ENCODE measurements around the gene PLCH1.

The PLCH1 gene

GRCh38 chr3:155457591-155457990 is 287.3 kb downstream of the PLCH1 start:
- Histone ChIP-seq H3K4me3 (ENCODE audit: low read depth, low read length, poor library complexity, severe bottlenecking) (no peak overlapping the region), H3K36me3 (ENCODE audit: insufficient read depth, low read length) (no peaks in the 10 kb centered on the region), H3K9me3 (ENCODE audit: low read length) (no peaks in the 10 kb centered on the region), H3K4me1 (ENCODE audit: insufficient read depth, low read length, severe bottlenecking) (no peaks in the 10 kb centered on the region), H4K20me1 (ENCODE audit: insufficient read depth, low read length) (no peaks in the 10 kb centered on the region), H3F3A (ENCODE audit: insufficient read depth, low read length) (no peaks in the 10 kb centered on the region), H3K4me2 (ENCODE audit: low read length) (no peak overlapping the region), H3K27me3 (ENCODE audit: insufficient read depth, low read length) (no peaks in the 10 kb centered on the region), H3K27ac (ENCODE audit: low read depth, low read length, poor library complexity, severe bottlenecking) (no peak overlapping the region), H2AFZ (ENCODE audit: low read length) (no peak overlapping the region), H3K9me2 (ENCODE audit: low read depth, low read length) (no peaks in the 10 kb centered on the region), H3K79me2 (ENCODE audit: insufficient read depth, low read length) (no peaks in the 10 kb centered on the region), H3K9ac (ENCODE audit: low read length) (no peak overlapping the region)
- no peak for TF ChIP-seq CTCF (IDR thresholded peaks at IDR 0.05; ENCODE audit: low read length)
- TF ChIP-seq EZH2 (IDR thresholded peaks at IDR 0.05; ENCODE audit: borderline replicate concordance, low read length), result no peak

DNA sequence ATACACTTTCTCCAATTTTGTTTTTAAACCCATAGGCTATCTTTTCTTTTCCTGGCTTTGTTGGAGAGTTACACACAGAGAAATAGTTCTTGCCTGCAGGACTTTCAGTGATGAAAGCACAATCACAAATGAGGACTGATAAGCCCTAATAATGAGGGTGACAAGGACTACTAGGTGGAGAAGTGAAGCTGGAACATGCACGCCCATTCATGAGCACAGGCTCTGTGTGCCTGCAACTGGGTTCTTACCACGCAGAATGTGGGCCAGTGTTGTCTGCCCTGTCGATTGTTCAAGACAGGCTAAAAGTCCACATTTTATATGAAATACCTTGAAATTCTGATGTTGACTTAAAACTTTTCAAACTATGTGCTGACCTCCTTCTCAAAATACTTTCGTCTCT is 289.1 kb downstream of the PLCH1 start:
- no peak overlapping the region for H3K4me3 ChIP-seq (ENCODE audit: low read depth, low read length, poor library complexity, severe bottlenecking)
- no peaks in the 10 kb centered on the region for H3K4me1 ChIP-seq (ENCODE audit: insufficient read depth, low read length, severe bottlenecking)
- no peak overlapping the region for H3K4me2 ChIP-seq (ENCODE audit: low read length)

GRCh38 chr3:155453512-155453911 is 291.4 kb downstream of the PLCH1 start:
- no peaks in the 10 kb centered on the region for H3F3A ChIP-seq (ENCODE audit: insufficient read depth, low read length)
- H3K27me3 ChIP-seq (ENCODE audit: insufficient read depth, low read length), result no peaks in the 10 kb centered on the region
- no peak for TF ChIP-seq EZH2 (IDR thresholded peaks at IDR 0.05; ENCODE audit: borderline replicate concordance, low read length)
- no peak for TF ChIP-seq CTCF (IDR thresholded peaks at IDR 0.05; ENCODE audit: low read length)
- H3K27ac ChIP-seq (ENCODE audit: low read depth, low read length, poor library complexity, severe bottlenecking), result no peak overlapping the region
- no peak overlapping the region for H2AFZ ChIP-seq (ENCODE audit: low read length)
- H4K20me1 ChIP-seq (ENCODE audit: insufficient read depth, low read length), result no peaks in the 10 kb centered on the region
- H3K9me2 ChIP-seq (ENCODE audit: low read depth, low read length), result no peaks in the 10 kb centered on the region
- no peaks in the 10 kb centered on the region for H3K4me1 ChIP-seq (ENCODE audit: insufficient read depth, low read length, severe bottlenecking)
- H3K4me3 ChIP-seq (ENCODE audit: low read depth, low read length, poor library complexity, severe bottlenecking), result no peak overlapping the region
- H3K4me2 ChIP-seq (ENCODE audit: low read length), result no peak overlapping the region
- no peaks in the 10 kb centered on the region for H3K9me3 ChIP-seq (ENCODE audit: low read length)
- no peaks in the 10 kb centered on the region for H3K36me3 ChIP-seq (ENCODE audit: insufficient read depth, low read length)
- H3K79me2 ChIP-seq (ENCODE audit: insufficient read depth, low read length), result no peaks in the 10 kb centered on the region
- no peak overlapping the region for H3K9ac ChIP-seq (ENCODE audit: low read length)

More for the DNA sequence above, 289.1 kb downstream of the PLCH1 start:
- H3K27ac ChIP-seq (ENCODE audit: low read depth, low read length, poor library complexity, severe bottlenecking), result no peak overlapping the region
- H2AFZ ChIP-seq (ENCODE audit: low read length), result no peak overlapping the region
- H3K9ac ChIP-seq (ENCODE audit: low read length), result no peak overlapping the region
- no peaks in the 10 kb centered on the region for H3K9me3 ChIP-seq (ENCODE audit: low read length)
- H3K79me2 ChIP-seq (ENCODE audit: insufficient read depth, low read length), result no peaks in the 10 kb centered on the region
- no peaks in the 10 kb centered on the region for H3K27me3 ChIP-seq (ENCODE audit: insufficient read depth, low read length)
- TF ChIP-seq EZH2 (IDR thresholded peaks at IDR 0.05; ENCODE audit: borderline replicate concordance, low read length), result no peak
- TF ChIP-seq CTCF (IDR thresholded peaks at IDR 0.05; ENCODE audit: low read length), result no peak
- H3K9me2 ChIP-seq (ENCODE audit: low read depth, low read length), result no peaks in the 10 kb centered on the region
- no peaks in the 10 kb centered on the region for H3F3A ChIP-seq (ENCODE audit: insufficient read depth, low read length)
- H3K36me3 ChIP-seq (ENCODE audit: insufficient read depth, low read length), result no peaks in the 10 kb centered on the region
- no peaks in the 10 kb centered on the region for H4K20me1 ChIP-seq (ENCODE audit: insufficient read depth, low read length)
